Right renal cortex interstitium (tissue), 3 donors: Measurements from ENCODE around the gene SLC12A9. TPM values are rescaled to one million over a fixed set of nuclear protein-coding genes. Genes with fewer than 3 reads are reported as not detected.

Experiments used
- DNase-seq, 3 donors: peaks; one replicate each; pipeline ENCODE4 v3.0.0-alpha.2; 2013; ENCODE audit warnings: low read depth in 3 of 3, low spot score in 2 of 3
- polyA plus RNA-seq, 3 donors: library from polyadenylated mRNA; unstranded; fragments of 120-200 nt; gene quantifications; one replicate each; pipeline ENCODE4 v1.2.1, GENCODE V29; 2013; ENCODE audit not compliant: insufficient read length in 3 of 3

The SLC12A9 gene
- polyA plus RNA-seq, 3 donors: 17.2 to 19.8 (median 17.6) TPM

- no peak for DNase-seq
Observed at GRCh38 chr7:100880645-100881044, 28.1 kb downstream of the SLC12A9 start.

- no peak for DNase-seq
Observed at GRCh38 chr7:100881136-100881535, 28.6 kb downstream of the SLC12A9 start.

GRCh38 chr7:100882201-100882600 lies 29.7 kb downstream of the SLC12A9 start:
- no peak for DNase-seq

- no peak for DNase-seq
Observed at GRCh38 chr7:100882785-100883526, 30.4 kb downstream of the SLC12A9 start.

- DNase-seq: no peak
Observed at GRCh38 chr7:100884736-100885439, 32.4 kb downstream of the SLC12A9 start.

GRCh38 chr7:100885440-100886141 lies 33.1 kb downstream of the SLC12A9 start:
- DNase-seq: no peak

- DNase-seq: no peak
Observed at GRCh38 chr7:100886142-100886935, 33.8 kb downstream of the SLC12A9 start.

GRCh38 chr7:100886936-100887515 lies 34.5 kb downstream of the SLC12A9 start:
- DNase-seq: no peak

GRCh38 chr7:100887516-100888290 lies 35.2 kb downstream of the SLC12A9 start:
- no peak for DNase-seq

- DNase-seq: no peak
Observed at GRCh38 chr7:100888291-100888987, 35.9 kb downstream of the SLC12A9 start.

GRCh38 chr7:100888988-100889750 lies 36.7 kb downstream of the SLC12A9 start, which contains the start of gene UFSP1:
UFSP1 (minus strand) TSS chr7:100889715; CDS start chr7:100889271, 444 bp downstream.
- no peak for DNase-seq

GRCh38 chr7:100890653-100891567 lies 38.4 kb downstream of the SLC12A9 start:
- no peak for DNase-seq

GRCh38 chr7:100891568-100892247 lies 39.2 kb downstream of the SLC12A9 start:
- DNase-seq: no peak

GRCh38 chr7:100892364-100893317 lies 40.1 kb downstream of the SLC12A9 start:
- DNase-seq: no peak

GRCh38 chr7:100893318-100893895 lies 40.9 kb downstream of the SLC12A9 start:
- no peak for DNase-seq
